H1 (cell line): ENCODE measurements around the gene CDKN2B. TPM values are rescaled to one million over a fixed set of nuclear protein-coding genes. Genes with fewer than 3 reads are reported as not detected.

Experiments
- RFX5 ChIP-seq: IDR thresholded peaks from 2 replicates; pipeline ENCODE4 v1.6.1; 2011; ENCODE audit warnings: low read depth, low read length, improper control_type of control experiment, borderline replicate concordance
- RNF2 ChIP-seq: fragments of 200-900, 300-1000 bp; sonication (generic); IDR thresholded peaks from 2 replicates; pipeline ENCODE4 v1.7.1; 2016; ENCODE audit warnings: borderline replicate concordance, low read depth, mild to moderate bottlenecking, antibody characterized with exemption, low read length; ENCODE audit not compliant: poor library complexity, severe bottlenecking; ENCODE audit errors: missing control alignments
- polyA plus RNA-seq, 7 experiments: library from polyadenylated mRNA; depleted of rRNA in 3 of 7; stranded (reverse) in 5 of 7; unstranded in 2 of 7; fragments of >200 nt in 5 of 7; fragments of 200-250 nt in 2 of 7; gene quantifications; 1 replicate in 5 of 7; 2 replicates in 1 of 7; 4 replicates in 1 of 7; pipeline versions ENCODE4 v1.2.1 to v1.2.3, GENCODE V29; 2011 to 2013; ENCODE audit warnings: missing spikeins in 2 of 7, mixed read lengths in 2 of 7
- total RNA-seq: library from RNA; stranded (reverse); fragmentation: NEBNext Ultra II Directional; extraction: Animal tissue kit (Norgen Biotek cat#: 25700); gene quantifications from 2 replicates; pipeline ENCODE4 v1.2.1, GENCODE V29; 2021

The CDKN2B gene
- total and polyA plus RNA-seq, 2 of the 8 experiments (the other 6 are each of a cell fraction or from before 2014, with no cell fraction given): 0.20 to 0.88 TPM

DNA sequence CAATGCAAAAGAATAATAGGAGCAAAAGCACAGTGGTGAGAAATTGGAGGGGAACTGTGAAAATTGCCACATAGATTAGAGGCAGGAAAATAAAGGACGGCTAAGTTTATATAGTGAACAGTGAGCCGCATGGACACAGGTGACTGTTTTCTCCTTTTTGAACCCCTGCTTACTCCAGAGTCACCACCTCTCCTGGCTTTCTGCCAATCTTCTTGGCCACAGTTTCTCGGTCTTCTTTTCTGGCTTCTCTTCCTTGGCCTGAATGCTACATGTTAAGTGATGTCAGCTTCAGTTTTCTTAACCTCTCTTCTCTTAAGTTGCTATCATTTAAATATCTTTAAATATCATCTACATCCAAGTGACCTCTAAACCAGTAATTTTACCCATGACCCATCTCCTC is 47.3 kb upstream of the CDKN2B start (continued):
- no peak for TF ChIP-seq RFX5
- TF ChIP-seq RNF2: no peak
